Activated CD8-positive, alpha-beta memory T cell treated with anti-CD3 and anti-CD28 coated beads for 1 hour (primary cell): ENCODE data around the gene MRPS18B.

Experiments
- DNase-seq, 2 donors: peaks; one replicate each; pipeline ENCODE4 v3.0.0-alpha.2; 2020; ENCODE audit warnings: low read depth in 1 of 2; ENCODE audit errors: extremely low read depth in 1 of 2

Gene MRPS18B

DNA sequence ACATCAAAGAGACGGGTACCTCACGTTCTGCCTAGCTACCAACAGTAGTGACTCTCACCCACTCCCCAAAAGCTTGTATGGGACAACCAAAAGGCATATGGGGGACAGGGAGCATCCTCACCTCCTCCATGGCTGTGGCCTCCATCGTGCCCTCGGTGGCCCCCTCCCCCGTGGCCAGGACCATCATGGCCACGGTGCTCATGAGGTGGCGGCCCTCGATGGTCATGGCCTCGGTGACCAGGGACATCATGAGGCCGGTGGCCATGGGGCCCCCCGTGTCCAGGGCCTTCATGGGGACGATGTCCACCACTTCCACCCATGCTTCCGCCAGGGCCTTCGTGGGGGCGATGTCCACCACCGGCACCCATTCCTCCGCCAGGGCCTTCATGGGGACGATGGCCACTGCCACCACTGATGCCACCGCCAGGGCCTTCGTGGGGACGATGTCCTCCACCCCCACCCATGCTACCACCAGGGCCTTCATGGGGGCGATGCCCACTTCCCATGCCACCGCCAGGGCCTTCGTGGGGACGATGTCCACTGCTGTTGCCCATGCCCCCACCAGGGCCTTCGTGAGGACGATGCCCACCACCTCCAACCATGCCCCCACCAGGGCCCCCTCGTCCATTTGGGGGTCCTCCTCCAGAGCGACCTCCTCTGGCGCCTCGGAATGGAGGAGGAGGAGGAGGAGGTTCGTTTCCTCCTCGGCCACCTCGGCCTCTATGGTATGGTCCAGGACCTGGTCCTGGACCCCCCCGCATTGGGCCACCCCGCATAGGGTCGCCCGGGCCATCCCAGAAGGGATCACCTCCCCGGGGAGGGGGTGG, 15.6 kb upstream of the MRPS18B start:
- DNase-seq: no peak

DNA sequence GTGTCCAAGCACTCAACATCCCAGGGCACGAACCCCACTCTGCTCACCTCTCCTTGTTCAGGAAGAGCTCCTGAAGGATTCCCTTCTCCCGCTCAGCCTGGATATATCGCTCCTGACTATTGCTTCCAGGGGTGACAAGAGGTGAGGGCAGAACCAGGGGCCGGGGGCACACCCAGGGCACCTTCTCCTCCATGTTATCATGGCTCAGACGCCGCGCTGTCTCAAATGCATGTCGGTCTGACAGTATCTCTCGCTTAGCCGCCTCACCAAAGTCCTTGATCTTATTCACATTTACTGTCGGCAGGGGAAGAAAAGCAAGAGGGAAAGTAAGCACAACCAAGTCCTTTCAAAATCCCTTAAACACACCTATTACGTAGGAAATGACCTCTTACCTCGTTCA, 13.7 kb upstream of the MRPS18B start:
- no peak for DNase-seq

- no peak for DNase-seq
Measured at GRCh38 chr6:30610065-30610464, 7.6 kb upstream of the MRPS18B start.

DNA sequence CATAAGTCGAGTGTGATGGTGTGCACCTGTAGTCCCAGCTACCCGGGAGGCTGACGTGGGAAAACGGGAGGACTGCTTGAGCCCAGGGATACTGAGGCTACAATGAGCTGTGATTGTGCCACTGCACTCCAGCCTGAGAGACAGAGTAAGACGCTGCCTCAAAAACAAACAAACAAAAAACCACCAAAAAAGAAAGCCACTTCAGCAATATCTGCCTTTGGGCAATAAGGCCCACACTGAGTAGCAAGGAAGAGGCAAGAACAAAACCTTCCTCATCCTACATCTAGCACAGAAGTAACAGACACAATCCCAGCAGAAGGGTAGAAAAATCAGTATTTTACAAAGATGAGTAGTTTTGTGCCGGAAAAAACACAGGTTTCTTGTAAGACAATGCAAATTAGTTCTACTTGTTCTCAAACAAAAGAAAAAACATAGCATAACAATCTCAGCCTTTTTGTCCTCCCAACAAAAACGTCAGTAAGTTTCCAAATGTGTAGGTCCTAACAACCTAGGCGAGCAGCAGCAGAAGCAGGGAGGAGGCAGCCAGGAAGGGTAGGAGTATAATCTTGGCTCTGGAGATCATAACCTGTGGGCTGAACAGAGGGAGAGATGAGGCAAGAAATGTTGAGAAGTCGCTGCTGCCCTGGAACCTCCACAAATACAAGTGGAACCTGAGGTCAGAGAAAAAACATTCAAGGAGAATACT, 6.3 kb upstream of the MRPS18B start:
- no peak for DNase-seq

- no peak for DNase-seq
Measured at GRCh38 chr6:30611856-30612194, 5.8 kb upstream of the MRPS18B start.

GRCh38 chr6:30612213-30612612, 5.4 kb upstream of the MRPS18B start:
- DNase-seq: no peak

GRCh38 chr6:30612687-30613248, 4.9 kb upstream of the MRPS18B start:
- DNase-seq: no peak

GRCh38 chr6:30613251-30614043, 4.2 kb upstream of the MRPS18B start:
- DNase-seq: no peak

DNA sequence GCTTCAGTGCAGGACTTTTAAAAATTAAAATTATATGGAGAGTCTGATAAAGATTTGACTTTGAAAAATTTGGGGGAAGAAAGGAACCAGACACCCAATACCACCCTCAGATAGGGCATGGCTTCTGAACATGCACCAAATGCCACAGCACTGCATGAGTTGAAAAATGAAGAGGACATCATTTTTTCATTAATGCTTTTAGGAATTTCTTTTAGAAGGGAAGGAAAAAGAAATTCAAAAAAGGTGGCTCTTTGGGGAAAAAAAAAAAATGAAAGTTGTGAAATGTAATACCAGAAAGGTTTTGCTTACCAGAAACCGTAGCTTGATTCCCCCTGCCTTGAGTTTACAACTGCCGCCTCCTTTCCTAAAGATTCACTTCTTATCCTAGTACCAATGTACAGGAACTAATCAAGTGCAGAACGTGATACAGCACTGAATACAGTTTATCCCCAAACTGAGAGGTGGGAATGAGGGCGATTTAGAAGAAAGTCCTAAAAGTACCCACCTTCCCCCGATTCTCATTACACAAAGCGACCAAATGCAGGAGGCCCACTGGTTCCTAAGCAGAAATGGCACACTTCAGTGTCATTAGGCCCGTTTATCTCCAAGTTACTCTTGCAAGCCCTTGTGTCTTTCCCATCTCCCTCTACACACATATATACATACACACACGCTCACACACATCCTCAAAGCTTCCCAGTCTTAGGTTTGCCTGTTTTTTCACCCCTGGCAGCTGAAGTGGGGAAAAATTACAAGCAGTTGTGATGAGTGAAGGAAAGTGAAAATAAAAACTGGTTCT, 3.4 kb upstream of the MRPS18B start:
- no peak for DNase-seq

GRCh38 chr6:30614843-30615218, 2.8 kb upstream of the MRPS18B start:
- peak; percentile 62 to 78 for DNase-seq

- DNase-seq: no peak
Measured at GRCh38 chr6:30615219-30615957, 2.3 kb upstream of the MRPS18B start.

DNA sequence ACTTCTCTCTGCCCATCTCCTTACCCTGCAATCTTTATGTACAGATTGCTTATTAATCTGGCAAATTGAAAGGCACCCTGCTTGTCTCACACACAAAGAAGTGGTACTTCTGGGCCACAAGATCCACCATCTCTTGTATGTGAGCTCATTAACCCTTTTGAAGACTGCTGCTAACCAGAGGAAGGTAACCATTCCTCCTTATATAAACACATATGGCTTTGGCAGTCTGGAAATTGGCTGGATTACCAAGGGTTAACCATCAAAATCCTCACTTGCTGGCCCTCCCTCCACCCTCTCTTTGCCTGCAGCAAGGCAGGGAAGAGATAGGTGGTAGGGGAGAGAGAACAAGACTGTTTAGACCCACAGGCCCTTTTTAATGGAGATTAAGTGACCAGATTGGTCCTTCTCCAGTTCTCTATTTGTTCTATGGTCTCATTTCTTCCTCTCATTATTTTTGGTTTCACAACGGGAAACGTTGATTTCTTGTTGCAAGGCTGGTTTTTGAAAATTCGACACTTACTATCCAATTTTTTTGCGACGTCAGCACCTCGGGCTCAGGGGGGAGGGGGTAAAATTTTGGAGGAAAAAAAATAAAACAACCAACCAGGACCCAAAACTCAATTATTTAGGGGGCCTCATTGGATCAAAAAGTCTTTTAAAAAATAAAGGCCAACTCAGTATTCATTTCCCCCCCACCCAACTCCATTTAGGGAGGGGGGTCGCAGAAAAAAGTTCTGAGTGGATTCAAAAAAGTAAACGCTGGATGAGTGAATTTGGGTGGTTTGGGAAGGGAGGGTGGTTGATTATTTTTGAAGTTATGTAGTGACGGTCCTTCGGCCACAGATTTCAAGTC, 1.5 kb upstream of the MRPS18B start:
- no peak for DNase-seq

DNA sequence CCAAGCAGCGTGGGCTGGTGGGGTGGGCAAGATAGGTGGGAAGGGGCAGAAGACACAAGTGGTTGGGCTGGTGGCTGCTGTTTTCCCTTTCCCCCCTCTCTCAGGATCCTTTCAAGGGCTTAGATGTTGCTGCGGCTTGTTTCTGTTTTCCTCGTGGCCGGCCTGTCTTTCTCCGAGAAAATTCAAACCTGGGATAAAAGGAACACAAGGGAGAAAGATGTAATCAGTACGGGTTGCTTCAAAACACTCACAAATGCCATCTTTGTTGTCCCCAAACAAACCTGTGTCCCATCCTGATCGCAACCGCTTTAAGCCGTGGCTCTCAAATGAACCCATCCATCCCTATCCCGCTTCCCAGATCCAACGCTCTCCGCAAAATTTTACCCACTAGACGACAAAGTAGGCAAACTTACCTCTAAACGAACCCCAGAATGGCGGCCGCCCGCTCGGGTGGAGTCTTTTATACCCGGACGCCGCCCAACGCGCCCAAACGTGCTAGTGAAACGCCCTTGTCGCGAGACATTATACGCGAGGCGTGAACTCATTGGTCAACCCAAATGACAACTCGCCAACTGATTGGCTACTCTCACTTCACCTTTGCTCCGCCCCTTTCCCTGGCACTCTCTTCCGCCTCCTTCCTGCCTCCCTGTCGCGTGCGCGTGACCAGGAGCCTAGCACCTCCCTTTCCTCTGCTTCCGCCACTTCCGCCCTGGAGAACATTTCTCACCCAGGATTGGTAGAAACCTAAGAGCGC, 652 bp upstream of the MRPS18B start, which contains the start of gene PPP1R10:
Gene PPP1R10, minus strand, starts transcription at position 433 of the 754 bp plus-strand sequence. CDS start 7,299 bp downstream, outside the sequence.
- DNase-seq: peak; percentile 91 to 98

DNA sequence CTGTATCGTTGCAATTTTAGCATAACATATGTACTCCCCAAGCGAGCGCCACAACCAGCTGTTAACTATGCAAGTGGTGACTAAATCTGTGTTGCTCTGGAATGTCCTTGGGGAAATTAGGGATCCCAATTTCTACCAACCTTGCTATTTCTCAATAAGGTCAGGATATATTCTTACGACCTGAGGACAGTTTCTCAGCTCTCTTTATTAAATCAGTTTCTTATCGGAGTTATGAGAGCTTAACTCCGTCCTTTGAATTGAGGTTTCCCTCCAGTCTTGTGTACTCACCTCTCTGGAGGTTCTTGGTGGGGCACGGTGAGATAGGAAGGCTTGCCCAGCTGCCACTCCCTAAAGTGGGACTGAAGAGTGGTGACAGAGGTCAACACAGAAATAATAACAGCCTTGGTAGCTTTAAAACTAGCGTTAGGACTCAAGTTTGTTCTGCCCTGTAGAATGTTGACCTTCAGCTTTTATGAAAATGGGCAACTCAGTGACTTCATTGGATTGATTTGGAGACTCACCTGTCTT, 694 bp downstream of the MRPS18B start:
- DNase-seq: no peak

- no peak for DNase-seq
Measured at GRCh38 chr6:30619561-30619960, 1.9 kb downstream of the MRPS18B start.

GRCh38 chr6:30625511-30625910, 7.9 kb downstream of the MRPS18B start:
- no peak for DNase-seq

GRCh38 chr6:30626484-30627366, 9.1 kb downstream of the MRPS18B start, which contains the start of gene ATAT1:
Gene ATAT1 (plus strand): TSS chr6:30626874.
- peak; percentile 81 to 83 for DNase-seq
